GM12878 (cell line): ENCODE data around the gene TRIP12. TPM values are rescaled to one million over a fixed set of nuclear protein-coding genes. Genes with fewer than 3 reads are reported as not detected.
A peak's percentile ranks its signal among the peaks of the same experiment; 100 is the strongest.

Source experiments
- ASH2L ChIP-seq: fragments of 300-600, 200-600 bp; sonication (generic); IDR thresholded peaks from 2 replicates; pipeline ENCODE4 v1.6.1; 2017; ENCODE audit warnings: low read depth, mild to moderate bottlenecking, borderline replicate concordance
- CBFB ChIP-seq: IDR thresholded peaks from 2 replicates; pipeline ENCODE4 v1.6.1; 2016; ENCODE audit warnings: antibody characterized with exemption, low read depth
- CHD1 ChIP-seq: IDR thresholded peaks from 2 replicates; pipeline ENCODE4 v1.6.1; 2012; ENCODE audit warnings: low read depth, low read length, improper control_type of control experiment
- CHD2 ChIP-seq: IDR thresholded peaks from 2 replicates; pipeline ENCODE4 v1.6.1; 2011; ENCODE audit warnings: low read depth, low read length, improper control_type of control experiment, borderline replicate concordance
- CHD4 ChIP-seq: fragments of 200-600 bp; sonication (generic); IDR thresholded peaks from 2 replicates; pipeline ENCODE4 v1.6.1; 2016; ENCODE audit warnings: mild to moderate bottlenecking
- DPF2 ChIP-seq: fragments of 450-650 bp; IDR thresholded peaks from 2 replicates; pipeline ENCODE4 v1.6.1; 2017; ENCODE audit warnings: mild to moderate bottlenecking
- EED ChIP-seq: sonication (generic); IDR thresholded peaks from 2 replicates; pipeline ENCODE4 v1.6.1; 2016; ENCODE audit warnings: antibody characterized with exemption, low read depth
- ETV6 ChIP-seq, 2 experiments: fragments of 450-650 bp in 1 of 2; IDR thresholded peaks in 1 of 2; conservative IDR thresholded peaks in 1 of 2; 2 replicates each; pipeline ENCODE4 v1.6.1; 2014; ENCODE audit warnings: antibody characterized with exemption in 1 of 2, borderline replicate concordance in 1 of 2, low read depth in 1 of 2, mild to moderate bottlenecking in 1 of 2, moderate library complexity in 1 of 2
- GABPA ChIP-seq: IDR thresholded peaks from 2 replicates; pipeline ENCODE4 v1.6.1; 2014; ENCODE audit warnings: antibody characterized with exemption, low read depth, mild to moderate bottlenecking, inconsistent platforms
- GATAD2B ChIP-seq: fragments of 450-650 bp; conservative IDR thresholded peaks from 2 replicates; pipeline ENCODE4 v1.6.1; 2017; ENCODE audit warnings: low read depth, mild to moderate bottlenecking, moderate library complexity
- HDAC2 ChIP-seq: fragments of 200-600 bp; sonication (generic); IDR thresholded peaks from 2 replicates; pipeline ENCODE4 v1.6.1; 2017
- IRF3 ChIP-seq: fragments of 450-650 bp; IDR thresholded peaks from 2 replicates; pipeline ENCODE4 v1.6.1; 2014; ENCODE audit warnings: mild to moderate bottlenecking
- NFIC ChIP-seq: IDR thresholded peaks from 2 replicates; pipeline ENCODE4 v1.6.1; 2012; ENCODE audit warnings: low read depth, mild to moderate bottlenecking, inconsistent platforms, low read length, moderate library complexity
- PAX5 ChIP-seq: IDR thresholded peaks from 2 replicates; pipeline ENCODE4 v1.6.1; 2011; ENCODE audit warnings: low read depth, low read length, borderline replicate concordance
- RAD21 ChIP-seq: IDR thresholded peaks from 2 replicates; pipeline ENCODE4 v1.6.1; 2011; ENCODE audit warnings: mild to moderate bottlenecking, low read depth, low read length, moderate library complexity; ENCODE audit not compliant: insufficient read depth
- SIX5 ChIP-seq: IDR thresholded peaks from 2 replicates; pipeline ENCODE4 v1.6.1; 2011; ENCODE audit warnings: mild to moderate bottlenecking, low read depth, low read length, moderate library complexity; ENCODE audit not compliant: severe bottlenecking
- TCF3 ChIP-seq: IDR thresholded peaks from 2 replicates; pipeline ENCODE4 v1.6.1; 2012; ENCODE audit warnings: low read depth, mild to moderate bottlenecking, low read length, borderline replicate concordance; ENCODE audit not compliant: insufficient read depth
- ZNF274 ChIP-seq: IDR thresholded peaks from one replicate; pipeline ENCODE4 v1.8.0; 2011; ENCODE audit not compliant: insufficient read length, insufficient read depth
- polyA plus RNA-seq, 11 experiments: library from polyadenylated mRNA; depleted of rRNA in 4 of 11; unstranded in 6 of 11; stranded (reverse) in 5 of 11; fragments of >200 nt; fragmentation: Nextera tagmentation in 4 of 11; fragmentation: Illumina TruSeq in 1 of 11; extraction: Ambion mirVana in 4 of 11; extraction: Trizol in 1 of 11; gene quantifications; 1 replicate in 1 of 11; 2 replicates in 10 of 11; pipeline versions ENCODE4 v1.2.1 to v1.2.3, GENCODE V29; 2011 to 2016; ENCODE audit warnings: inconsistent platforms in 2 of 11, missing spikeins in 2 of 11, low read depth in 1 of 11
- total RNA-seq, 4 experiments: library from RNA; depleted of rRNA in 3 of 4; stranded (reverse); fragments of >200 nt in 3 of 4; fragmentation: Illumina TruSeq in 1 of 4; extraction: Trizol in 1 of 4; gene quantifications; 2 replicates each; pipeline versions ENCODE4 v1.2.1 to v1.2.3, GENCODE V29; 2013 to 2021
- TF ChIP-seq, protein P1 (sequence below): fragments of 450-650 bp; formaldehyde crosslinking; IDR thresholded peaks from 2 replicates; pipeline ENCODE4 v1.4.0; 2020; ENCODE audit warnings: mild to moderate bottlenecking, moderate library complexity
- TF ChIP-seq, protein P2 (sequence below): IDR thresholded peaks from 2 replicates; pipeline ENCODE4 v1.6.1; 2011; ENCODE audit warnings: mild to moderate bottlenecking, low read depth, low read length, moderate library complexity; ENCODE audit not compliant: insufficient replicate concordance

Gene TRIP12
- total and polyA plus RNA-seq, 10 of the 15 experiments (the other 5 are each of a cell fraction or from before 2014, with no cell fraction given), result 23.1 to 207 (median 97.0) TPM

- TF ChIP-seq TCF3, result no peak
- no peak for TF ChIP-seq PAX5
- TF ChIP-seq DPF2, result no peak
- no peak; a peak in 1 of 4 replicates for TF ChIP-seq ETV6 (conservative IDR thresholded peaks at IDR 0.05 in 1 of 2, IDR thresholded peaks at IDR 0.05 in 1 of 2; ENCODE audit: borderline replicate concordance in 1 of 2, low read depth in 1 of 2)
- TF ChIP-seq CHD2, result no peak
- no peak for TF ChIP-seq RAD21
- no peak for TF ChIP-seq CHD1
- no peak for TF ChIP-seq ASH2L
- TF ChIP-seq CBFB, result no peak
- no peak for TF ChIP-seq ZNF274
- TF ChIP-seq, protein P1, sequence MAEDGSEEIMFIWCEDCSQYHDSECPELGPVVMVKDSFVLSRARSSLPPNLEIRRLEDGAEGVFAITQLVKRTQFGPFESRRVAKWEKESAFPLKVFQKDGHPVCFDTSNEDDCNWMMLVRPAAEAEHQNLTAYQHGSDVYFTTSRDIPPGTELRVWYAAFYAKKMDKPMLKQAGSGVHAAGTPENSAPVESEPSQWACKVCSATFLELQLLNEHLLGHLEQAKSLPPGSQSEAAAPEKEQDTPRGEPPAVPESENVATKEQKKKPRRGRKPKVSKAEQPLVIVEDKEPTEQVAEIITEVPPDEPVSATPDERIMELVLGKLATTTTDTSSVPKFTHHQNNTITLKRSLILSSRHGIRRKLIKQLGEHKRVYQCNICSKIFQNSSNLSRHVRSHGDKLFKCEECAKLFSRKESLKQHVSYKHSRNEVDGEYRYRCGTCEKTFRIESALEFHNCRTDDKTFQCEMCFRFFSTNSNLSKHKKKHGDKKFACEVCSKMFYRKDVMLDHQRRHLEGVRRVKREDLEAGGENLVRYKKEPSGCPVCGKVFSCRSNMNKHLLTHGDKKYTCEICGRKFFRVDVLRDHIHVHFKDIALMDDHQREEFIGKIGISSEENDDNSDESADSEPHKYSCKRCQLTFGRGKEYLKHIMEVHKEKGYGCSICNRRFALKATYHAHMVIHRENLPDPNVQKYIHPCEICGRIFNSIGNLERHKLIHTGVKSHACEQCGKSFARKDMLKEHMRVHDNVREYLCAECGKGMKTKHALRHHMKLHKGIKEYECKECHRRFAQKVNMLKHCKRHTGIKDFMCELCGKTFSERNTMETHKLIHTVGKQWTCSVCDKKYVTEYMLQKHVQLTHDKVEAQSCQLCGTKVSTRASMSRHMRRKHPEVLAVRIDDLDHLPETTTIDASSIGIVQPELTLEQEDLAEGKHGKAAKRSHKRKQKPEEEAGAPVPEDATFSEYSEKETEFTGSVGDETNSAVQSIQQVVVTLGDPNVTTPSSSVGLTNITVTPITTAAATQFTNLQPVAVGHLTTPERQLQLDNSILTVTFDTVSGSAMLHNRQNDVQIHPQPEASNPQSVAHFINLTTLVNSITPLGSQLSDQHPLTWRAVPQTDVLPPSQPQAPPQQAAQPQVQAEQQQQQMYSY (CRISPR knock-in tag), result no peak
- TF ChIP-seq GABPA, result peak; percentile 68; the same call in 1 of the 2 replicates
- no peak for TF ChIP-seq NFIC
- no peak for TF ChIP-seq CHD4
- TF ChIP-seq GATAD2B, result no peak; the same call in 1 of the 2 replicates
- TF ChIP-seq, protein P2, sequence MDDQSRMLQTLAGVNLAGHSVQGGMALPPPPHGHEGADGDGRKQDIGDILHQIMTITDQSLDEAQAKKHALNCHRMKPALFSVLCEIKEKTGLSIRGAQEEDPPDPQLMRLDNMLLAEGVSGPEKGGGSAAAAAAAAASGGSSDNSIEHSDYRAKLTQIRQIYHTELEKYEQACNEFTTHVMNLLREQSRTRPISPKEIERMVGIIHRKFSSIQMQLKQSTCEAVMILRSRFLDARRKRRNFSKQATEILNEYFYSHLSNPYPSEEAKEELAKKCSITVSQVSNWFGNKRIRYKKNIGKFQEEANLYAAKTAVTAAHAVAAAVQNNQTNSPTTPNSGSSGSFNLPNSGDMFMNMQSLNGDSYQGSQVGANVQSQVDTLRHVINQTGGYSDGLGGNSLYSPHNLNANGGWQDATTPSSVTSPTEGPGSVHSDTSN, result no peak
- TF ChIP-seq IRF3, result no peak
- no peak for TF ChIP-seq SIX5
- no peak; the same call in 1 of the 2 replicates for TF ChIP-seq HDAC2
- peak; percentile 22; the same call in 1 of the 2 replicates for TF ChIP-seq EED
These were observed 909 bp upstream of the TRIP12 start, which contains the start of gene FBXO36 (continued) for GRCh38 chr2:229922449-229923386.
